Midbrain (tissue), 1 donor: Measurements from ENCODE around the gene FKBP1A.

ENCODE experiments used
- DNase-seq: peaks from one replicate; lab custom pipeline; 2025; lab: John Stamatoyannopoulos, UW

Gene FKBP1A

DNA sequence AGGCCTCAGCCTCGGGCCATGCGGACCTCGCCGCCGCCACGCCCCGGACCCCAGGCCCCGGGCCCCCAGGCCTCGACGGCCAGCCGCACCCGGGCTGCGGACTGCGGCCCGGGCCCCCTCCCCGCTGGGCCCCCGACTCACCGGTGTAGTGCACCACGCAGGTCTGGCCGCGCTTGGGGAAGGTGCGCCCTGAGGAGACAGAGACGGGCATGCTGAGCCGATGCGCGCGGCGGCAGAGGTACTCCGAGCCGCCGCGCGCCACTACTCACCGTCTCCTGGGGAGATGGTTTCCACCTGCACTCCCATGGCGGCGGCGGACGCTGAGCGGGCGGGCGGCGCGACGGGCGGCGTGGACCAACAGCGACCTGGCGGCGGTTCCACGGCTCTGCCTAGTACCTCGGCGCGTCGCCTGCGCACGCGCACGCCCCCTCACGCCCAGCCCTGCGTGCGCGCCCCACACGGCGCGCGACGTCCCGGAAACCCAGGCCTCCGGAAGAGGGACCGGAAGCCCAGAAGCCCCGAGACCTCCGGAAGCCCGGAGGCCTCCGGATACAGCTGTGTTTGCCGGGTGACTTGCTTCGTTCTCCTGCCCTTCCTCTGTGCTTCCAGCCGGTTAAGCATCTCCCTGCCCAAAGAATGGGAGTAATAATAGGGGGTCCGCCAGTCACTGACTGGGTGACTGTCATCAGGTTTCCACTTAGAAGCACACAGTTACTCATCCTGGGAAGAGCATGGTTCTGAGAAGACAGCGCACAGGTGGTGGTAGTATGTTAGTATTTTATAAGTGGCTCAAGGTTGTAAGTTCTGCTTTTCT, at the start of gene FKBP1A:
Gene FKBP1A, minus strand, starts transcription at position 362 of the 814 bp plus-strand sequence. Its CDS starts 56 bp downstream, at position 306.
- peak; percentile 89 for DNase-seq

GRCh38 chr20:1442304-1442703, 49.5 kb upstream of the FKBP1A start:
- DNase-seq, result no peak

DNA sequence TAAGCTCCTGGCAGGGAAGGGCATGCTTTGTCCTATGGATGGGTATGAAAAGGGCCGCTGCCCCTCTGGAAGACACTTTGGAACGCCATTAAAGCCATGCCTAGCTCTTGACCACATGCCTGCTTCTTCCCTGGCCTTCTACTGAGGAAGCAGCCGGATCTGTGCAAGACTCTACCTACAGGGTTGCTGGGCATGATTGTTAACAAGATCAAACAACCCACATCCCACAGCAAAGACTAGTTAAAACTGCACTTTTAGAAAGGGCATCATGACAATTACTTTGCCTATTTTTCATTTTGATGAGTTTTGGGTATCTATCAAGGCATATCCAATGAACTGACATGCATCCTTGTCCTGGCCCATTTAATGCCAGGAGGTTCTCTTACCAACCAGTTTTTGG, 48.3 kb upstream of the FKBP1A start:
- no peak for DNase-seq

- DNase-seq, result no peak
These were observed 47.2 kb upstream of the FKBP1A start for GRCh38 chr20:1440024-1440423.

DNA sequence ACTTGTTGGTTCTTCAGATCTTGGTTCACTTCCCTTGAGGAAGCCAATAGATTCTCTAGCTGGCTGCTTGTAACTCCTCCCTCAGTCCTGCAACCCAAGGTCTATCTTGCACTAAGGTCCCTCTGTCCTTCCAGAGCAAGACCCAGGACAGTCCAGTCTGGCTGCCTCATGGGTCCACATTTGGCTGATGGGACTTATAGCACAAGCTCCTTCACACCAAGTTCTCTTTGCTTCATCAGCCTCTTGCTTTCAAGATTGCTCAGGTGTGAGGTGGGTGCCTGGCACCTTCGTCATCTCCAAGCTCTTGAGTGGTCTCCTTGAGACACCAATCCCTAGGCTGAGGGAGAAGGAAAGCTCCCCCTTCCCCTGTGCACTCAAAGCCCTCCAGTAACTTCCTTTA, 45.5 kb upstream of the FKBP1A start:
- no peak for DNase-seq

DNA sequence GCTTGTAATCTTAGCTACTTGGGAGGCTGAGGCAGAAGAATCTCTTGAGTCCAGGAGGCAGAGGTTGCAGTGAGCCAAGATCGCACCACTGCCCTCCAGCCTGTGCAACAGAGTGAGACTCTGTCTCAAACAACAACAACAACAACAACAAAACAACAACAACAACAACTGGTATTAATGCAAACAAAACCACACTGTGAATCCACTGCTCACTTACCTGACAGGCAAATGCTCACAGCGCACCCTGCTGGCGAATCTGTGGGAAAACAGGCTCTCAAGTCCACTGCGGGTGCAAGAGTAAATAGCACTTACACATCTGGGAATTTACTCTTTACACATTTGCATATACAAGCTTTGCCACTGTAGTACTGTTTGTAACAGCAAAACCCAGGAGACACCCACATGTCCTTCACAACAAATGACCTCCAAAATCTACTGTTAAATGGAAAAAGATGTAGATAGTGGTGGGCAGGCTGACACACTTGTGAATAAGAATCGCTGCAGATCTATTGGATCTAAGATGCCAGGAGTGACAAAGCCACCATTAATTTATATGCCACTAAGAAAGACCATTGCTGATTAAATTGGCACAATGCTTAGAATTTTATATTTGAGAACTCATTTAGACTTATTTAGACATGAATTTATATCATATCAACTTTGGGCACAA, 44.5 kb upstream of the FKBP1A start:
- peak; percentile 77 for DNase-seq

DNA sequence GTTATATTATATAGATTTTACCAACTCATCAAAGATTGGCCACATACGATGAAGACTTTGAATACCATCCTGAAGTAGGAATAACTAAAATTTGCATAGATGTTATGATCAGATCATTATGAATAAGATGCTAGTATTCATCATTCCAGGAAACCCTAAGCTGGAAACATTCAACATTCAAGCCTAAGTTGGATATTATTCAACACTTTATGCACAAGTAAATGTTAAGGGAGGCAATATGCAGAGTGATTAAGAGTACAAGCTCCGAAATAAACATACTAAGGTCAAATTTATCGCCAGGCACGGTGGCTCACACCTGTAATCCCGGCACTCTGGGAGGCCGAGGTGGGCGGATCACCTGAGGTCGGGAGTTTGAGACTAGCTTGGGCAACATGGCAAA, 43.4 kb upstream of the FKBP1A start:
- DNase-seq, result no peak

GRCh38 chr20:1435337-1435699, 42.5 kb upstream of the FKBP1A start:
- no peak for DNase-seq

DNA sequence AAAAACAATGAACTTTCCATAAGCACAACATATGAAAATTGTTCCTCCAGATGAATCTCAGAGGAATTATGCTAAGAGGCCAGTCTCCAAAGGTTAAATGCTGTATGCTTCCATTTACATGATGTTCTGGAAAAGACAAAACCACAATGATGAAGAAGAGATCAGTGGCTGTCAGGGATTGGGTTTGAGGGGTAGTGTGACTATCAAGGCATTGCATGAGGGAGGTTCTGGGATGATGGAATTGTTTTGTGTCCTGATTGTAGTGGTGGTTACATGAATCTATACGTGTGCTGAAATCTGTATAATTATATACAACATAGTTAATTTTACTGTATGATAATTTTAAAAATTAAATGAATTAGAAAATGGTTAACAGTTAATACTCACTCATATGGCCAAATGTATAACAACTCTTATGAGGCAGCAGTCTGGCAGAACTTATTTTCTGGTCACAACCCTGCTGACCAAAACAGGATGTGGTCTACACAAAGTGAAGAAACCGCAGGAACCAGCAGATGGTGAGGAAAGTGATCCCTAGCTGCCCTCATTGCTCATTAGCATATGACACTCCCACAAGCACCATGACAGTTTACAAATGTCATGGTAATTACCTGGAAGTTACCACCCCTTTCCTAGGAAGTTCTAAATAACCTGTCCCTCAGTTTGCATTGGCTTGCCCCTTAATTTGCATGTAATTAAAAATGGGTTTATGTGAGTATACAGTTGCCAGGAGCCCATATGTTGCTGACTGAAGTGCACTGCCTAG, 41.9 kb upstream of the FKBP1A start:
- DNase-seq, result no peak

DNA sequence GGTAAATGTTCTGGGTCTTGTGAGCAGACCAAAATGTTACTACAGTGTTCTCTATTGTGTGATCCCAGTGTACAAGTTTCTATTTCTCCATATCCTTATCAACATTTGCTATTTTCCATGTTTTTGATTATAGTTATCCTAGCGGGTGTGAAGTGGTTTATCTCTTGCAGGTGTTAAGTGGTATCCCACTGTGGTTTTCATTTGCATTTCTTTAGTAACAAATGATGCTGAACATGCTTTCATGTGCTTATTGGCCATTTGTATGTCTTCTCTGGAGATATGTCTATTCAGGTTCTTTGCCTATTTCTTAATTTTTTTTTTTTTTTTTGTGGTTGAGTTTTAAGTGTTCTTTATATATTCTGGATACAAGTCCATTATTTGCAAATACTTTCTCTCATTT, 38.3 kb upstream of the FKBP1A start:
- no peak for DNase-seq

- no peak for DNase-seq
These were observed 37.2 kb upstream of the FKBP1A start for GRCh38 chr20:1430004-1430451.

DNA sequence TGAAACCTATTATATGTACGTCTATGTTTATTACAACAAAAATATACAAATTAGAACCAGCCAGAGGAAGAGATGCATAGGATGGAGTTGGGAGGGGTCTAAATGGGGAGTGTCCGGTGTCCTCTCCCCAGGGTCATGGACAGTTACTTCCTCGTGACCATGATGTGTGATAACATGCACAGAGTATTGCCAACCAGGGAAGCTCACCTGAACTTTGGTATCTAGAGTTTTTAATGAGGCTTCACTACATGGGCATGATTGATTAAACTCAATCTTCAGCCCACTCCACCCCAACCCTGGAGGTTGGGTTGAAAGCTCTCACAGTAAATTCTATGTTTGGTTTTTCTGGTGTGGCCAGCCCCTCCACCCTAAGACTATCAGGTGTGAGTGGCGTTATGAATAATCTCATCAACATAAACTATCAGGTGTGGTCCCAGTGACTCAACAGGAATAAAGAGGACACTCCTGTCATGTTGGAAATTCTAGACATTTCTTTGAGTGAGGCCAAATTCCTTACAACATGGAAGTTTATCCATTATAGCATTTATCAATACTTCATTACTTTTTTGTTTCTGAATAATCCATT, 36.4 kb upstream of the FKBP1A start:
- DNase-seq, result no peak

GRCh38 chr20:1427457-1428054, 34.7 kb upstream of the FKBP1A start:
- no peak for DNase-seq

DNA sequence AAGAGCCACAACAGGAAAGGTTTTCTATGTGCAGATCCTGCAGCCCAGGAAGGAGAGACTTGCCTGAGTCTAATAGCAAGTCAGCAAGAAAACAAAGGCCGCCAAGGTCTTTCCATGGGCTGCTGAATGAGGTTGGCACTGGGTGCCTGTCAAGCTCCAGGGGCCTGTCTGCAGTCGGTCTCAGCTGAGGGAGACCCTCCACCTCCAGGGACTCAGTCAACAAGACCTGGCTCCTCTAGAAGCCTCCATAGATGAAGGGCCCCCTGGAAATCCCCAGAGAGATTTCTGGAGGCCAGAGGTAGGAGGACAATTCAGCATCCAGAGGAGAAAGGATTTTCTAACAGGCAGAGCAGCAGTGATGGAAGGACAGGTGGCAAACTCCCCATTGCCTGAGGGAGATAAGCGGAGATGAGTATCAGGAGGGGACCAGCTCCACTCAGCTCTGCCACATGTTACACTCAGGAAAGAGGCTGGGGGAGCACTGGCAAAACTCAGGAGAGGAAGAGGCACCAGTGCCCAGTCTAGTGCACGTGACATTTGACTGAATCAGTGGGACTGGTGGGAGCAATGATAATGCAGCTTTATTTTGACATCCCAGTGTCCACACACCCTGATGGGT, 33.5 kb upstream of the FKBP1A start:
- DNase-seq, result no peak

GRCh38 chr20:1424336-1424735, 31.5 kb upstream of the FKBP1A start:
- DNase-seq, result no peak

GRCh38 chr20:1423625-1424106, 30.8 kb upstream of the FKBP1A start:
- no peak for DNase-seq

DNA sequence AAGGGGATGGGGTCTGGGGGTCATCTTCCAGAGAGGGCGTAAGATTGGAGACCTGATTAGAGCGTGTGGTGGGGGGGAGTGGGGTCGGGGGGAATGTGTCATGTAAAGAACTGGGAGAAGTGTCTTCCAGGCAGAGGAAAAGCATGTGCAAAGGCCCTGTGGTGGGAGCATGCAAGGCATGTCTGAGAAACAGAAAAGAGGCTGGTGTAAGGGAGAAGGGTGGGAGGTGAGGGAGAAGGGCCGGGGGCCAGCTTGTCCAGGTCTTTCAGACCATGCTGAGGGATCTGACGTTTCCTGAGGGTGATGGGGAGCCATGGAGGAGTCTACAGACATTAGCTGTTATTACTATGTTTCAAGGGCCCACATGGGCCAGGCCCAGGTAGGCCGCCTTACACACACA, 30.4 kb upstream of the FKBP1A start:
- no peak for DNase-seq

GRCh38 chr20:1422753-1423152, 29.9 kb upstream of the FKBP1A start:
- DNase-seq, result no peak

DNA sequence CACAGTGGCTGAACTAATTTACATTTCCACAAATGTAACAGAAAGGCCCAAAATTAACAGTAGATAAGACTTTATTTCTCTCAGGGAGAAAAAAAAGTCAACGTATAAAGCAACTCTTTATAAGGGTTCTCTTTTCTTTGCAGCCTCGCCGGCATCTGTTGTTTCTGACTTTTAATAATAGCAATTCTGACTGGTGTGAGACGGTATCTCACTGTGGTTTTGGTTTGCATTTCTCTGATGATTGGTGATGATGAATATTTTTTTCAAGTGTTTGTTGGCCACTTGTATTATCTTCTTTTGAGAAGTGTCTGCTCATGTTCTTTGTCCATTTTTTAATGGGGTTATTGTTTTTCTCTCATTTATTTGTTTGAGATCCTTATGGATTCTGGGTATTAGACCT, 27.2 kb upstream of the FKBP1A start:
- DNase-seq, result no peak

- DNase-seq, result no peak
These were observed 25.5 kb upstream of the FKBP1A start for GRCh38 chr20:1418350-1418749.

DNA sequence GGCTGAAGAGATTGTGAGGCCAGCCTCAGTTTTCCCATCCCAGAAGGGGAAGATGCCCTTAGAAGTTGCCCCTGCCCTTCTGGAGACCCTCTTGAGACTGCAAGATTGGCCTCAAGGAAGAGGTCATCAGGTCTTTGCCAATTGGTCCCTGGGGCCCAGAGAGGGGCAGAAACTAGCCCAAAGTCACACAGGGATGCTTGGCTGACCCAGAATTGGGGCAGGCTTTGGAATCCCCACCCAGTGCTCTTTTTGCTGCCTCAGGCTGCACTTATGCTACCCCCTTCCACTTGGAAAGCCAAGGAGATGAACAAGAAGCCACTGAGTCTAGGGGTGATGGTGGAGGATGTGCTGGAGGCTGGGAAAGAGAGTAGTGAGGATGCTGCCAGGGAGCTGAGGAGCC, 24.9 kb upstream of the FKBP1A start:
- DNase-seq, result no peak
